Ureter (tissue), 1 donor: ENCODE measurements around the gene CD4. TPM values are rescaled to one million over a fixed set of nuclear protein-coding genes. Genes with fewer than 3 reads are reported as not detected.
"Not testable (repeated sequence)": the region's sequence is repeated elsewhere in the genome, so short reads cannot be mapped to it uniquely, and the experiment has no call there.

Experiments
- DNase-seq: peaks from one replicate; pipeline ENCODE4 v3.0.0-alpha.2; 2020; ENCODE audit warnings: low spot score
- total RNA-seq: library from RNA; stranded (reverse); gene quantifications from one replicate; pipeline ENCODE4 v1.2.4, GENCODE V29; 2023
- donor health status: DM: yes; HTN: yes; CAD: no.

CD4 gene
- total RNA-seq, 1 donor from 2014 or later = 18.0 TPM

GRCh38 chr12:6866920-6867412 is 77.6 kb downstream of the CD4 start:
- peak; percentile 62 for DNase-seq

- peak; percentile 92 for DNase-seq
Measured at GRCh38 chr12:6867413-6868210, 78.3 kb downstream of the CD4 start, which contains the start of gene TPI1. TSS of gene TPI1 (plus strand) at chr12:6867531. CDS start at chr12:6867567, 36 bp downstream.

GRCh38 chr12:6868211-6869048 is 79.1 kb downstream of the CD4 start:
- no peak for DNase-seq

GRCh38 chr12:6869049-6870021 is 80.0 kb downstream of the CD4 start:
- DNase-seq = peak; percentile 88

GRCh38 chr12:6870304-6870703 is 81.0 kb downstream of the CD4 start:
- DNase-seq = not testable (repeated sequence)

Other genes with a start within 250 kb of the CD4 start
- gene IFFO1, start 233.5 kb upstream of the CD4 start, total RNA-seq = 13.7 TPM
- gene NOP2, start 221.2 kb upstream of the CD4 start, total RNA-seq = 51.7 TPM
- gene CHD4, start 182.1 kb upstream of the CD4 start, total RNA-seq = 232 TPM
- gene LPAR5, start 153.6 kb upstream of the CD4 start, total RNA-seq = 13.6 TPM
- 2.3 TPM for gene ACRBP, start 142.1 kb upstream of the CD4 start, total RNA-seq
- gene ING4, start 126.4 kb upstream of the CD4 start, total RNA-seq = 39.3 TPM
- 63.4 TPM for gene ZNF384, start 100.2 kb upstream of the CD4 start, total RNA-seq
- 2.6 TPM for gene PIANP, start 88.7 kb upstream of the CD4 start, total RNA-seq
- gene COPS7A, start 65.5 kb upstream of the CD4 start, total RNA-seq = 77.9 TPM
- gene MLF2, start 36.4 kb upstream of the CD4 start, total RNA-seq = 139 TPM
- gene PTMS, start 23.2 kb upstream of the CD4 start, total RNA-seq = 288 TPM
- gene LAG3, start 17.0 kb upstream of the CD4 start, total RNA-seq = 2.3 TPM
- gene GPR162, start 32.3 kb downstream of the CD4 start, total RNA-seq = 2.5 TPM
- gene P3H3, start 38.9 kb downstream of the CD4 start, total RNA-seq = 27.9 TPM
- 4.5 TPM for gene GNB3, start 51.4 kb downstream of the CD4 start, total RNA-seq
- gene CDCA3, start 61.8 kb downstream of the CD4 start, total RNA-seq = 1.4 TPM
- 106 TPM for gene USP5, start 62.6 kb downstream of the CD4 start, total RNA-seq
- 418 TPM for gene TPI1, start 78.0 kb downstream of the CD4 start, total RNA-seq
- gene SPSB2, start 83.8 kb downstream of the CD4 start, total RNA-seq = 9.9 TPM
- 13.5 TPM for gene LRRC23, start 115.3 kb downstream of the CD4 start, total RNA-seq
- gene ENO2, start 125.1 kb downstream of the CD4 start, total RNA-seq = 29.6 TPM
- 112 TPM for gene ATN1, start 138.4 kb downstream of the CD4 start, total RNA-seq
- not detected for gene RNU7-1, start 154.3 kb downstream of the CD4 start, total RNA-seq
- 172 TPM for gene C12orf57, start 154.5 kb downstream of the CD4 start, total RNA-seq
- gene PTPN6, start 161.8 kb downstream of the CD4 start, total RNA-seq = 40.4 TPM
- gene PHB2, start 181.1 kb downstream of the CD4 start, total RNA-seq = 221 TPM
- gene EMG1, start 181.4 kb downstream of the CD4 start, total RNA-seq = 68.0 TPM
- gene LPCAT3, start 228.9 kb downstream of the CD4 start, total RNA-seq = 95.9 TPM